Naive thymus-derived CD4-positive, alpha-beta T cell (primary cell): ENCODE data around the gene CACNA1C. TPM values are rescaled to one million over a fixed set of nuclear protein-coding genes. Genes with fewer than 3 reads are reported as not detected.

Source experiments
- ATAC-seq: fragments of 150-1000 bp; cut with Tn5 transposase; 2 replicates; pipeline ENCODE4 v1.10.0; 2021; ENCODE audit warnings: mild to moderate bottlenecking, moderate library complexity
- CTCF ChIA-PET: fragments of 350-600 bp; sonication (Branson Sonifier 250); formaldehyde crosslinking; loops from one replicate; lab custom pipeline; 2021; ENCODE audit warnings: antibody characterized with exemption; lab: Charles Lee
- POLR2A ChIA-PET: fragments of 350-600 bp; sonication (Branson Sonifier 250); formaldehyde crosslinking; loops from one replicate; lab custom pipeline; 2021; ENCODE audit warnings: antibody characterized with exemption, inconsistent platforms; lab: Charles Lee
- DNase-seq, 9 donors: peaks; one replicate each; pipeline versions ENCODE4 v3.0.0 to v3.0.0-alpha.2; 2020 to 2022; ENCODE audit warnings: mixed read lengths in 1 of 9
- H3K27ac ChIP-seq: one replicate; pipeline ENCODE4 v1.7.0; 2013; ENCODE audit warnings: mild to moderate bottlenecking, low read depth, low read length, moderate library complexity
- H3K27me3 ChIP-seq, 2 donors: one replicate each; pipeline ENCODE4 v1.7.0; 2013; ENCODE audit warnings: low read length in 2 of 2, mild to moderate bottlenecking in 2 of 2, moderate library complexity in 2 of 2; ENCODE audit not compliant: control insufficient read depth in 2 of 2, insufficient read depth in 2 of 2
- H3K36me3 ChIP-seq, 3 experiments: 1 replicate in 2 of 3; 2 replicates in 1 of 3; pipeline ENCODE4 v1.7.0; 2013; ENCODE audit warnings: low read length in 3 of 3, mild to moderate bottlenecking in 3 of 3, moderate library complexity in 1 of 3; ENCODE audit not compliant: insufficient read depth in 3 of 3, control insufficient read depth in 2 of 3
- H3K4me1 ChIP-seq, 2 donors: one replicate each; pipeline ENCODE4 v1.7.0; 2013; ENCODE audit warnings: low read length in 2 of 2, mild to moderate bottlenecking in 2 of 2, moderate library complexity in 1 of 2; ENCODE audit not compliant: control insufficient read depth in 2 of 2, insufficient read depth in 2 of 2
- H3K4me3 ChIP-seq: 2 replicates; pipeline ENCODE4 v1.7.0; 2013; ENCODE audit warnings: mild to moderate bottlenecking, low read length
- H3K9me3 ChIP-seq, 3 experiments: 1 replicate in 2 of 3; 2 replicates in 1 of 3; pipeline ENCODE4 v1.7.0; 2013; ENCODE audit warnings: low read length in 3 of 3; ENCODE audit not compliant: control insufficient read depth in 2 of 3
- H3K27ac Mint-ChIP-seq, 9 donors: one replicate each; pipeline ENCODE4 v1.8.0; 2020 to 2022; ENCODE audit warnings: mixed read lengths in 9 of 9, mild to moderate bottlenecking in 8 of 9, moderate library complexity in 5 of 9, inconsistent platforms in 2 of 9
- H3K27me3 Mint-ChIP-seq, 5 donors: one replicate each; pipeline ENCODE4 v1.8.0; 2021 to 2022; ENCODE audit warnings: mixed read lengths in 5 of 5, mild to moderate bottlenecking in 1 of 5
- H3K36me3 Mint-ChIP-seq, 5 donors: one replicate each; pipeline ENCODE4 v1.8.0; 2020 to 2022; ENCODE audit warnings: mixed read lengths in 5 of 5, mild to moderate bottlenecking in 3 of 5, inconsistent platforms in 1 of 5
- H3K4me1 Mint-ChIP-seq, 7 donors: one replicate each; pipeline ENCODE4 v1.8.0; 2020 to 2022; ENCODE audit warnings: mixed read lengths in 7 of 7, mild to moderate bottlenecking in 3 of 7, inconsistent platforms in 1 of 7
- H3K4me3 Mint-ChIP-seq, 10 donors: one replicate each; pipeline ENCODE4 v1.8.0; 2020 to 2022; ENCODE audit warnings: mild to moderate bottlenecking in 10 of 10, mixed read lengths in 10 of 10, moderate library complexity in 6 of 10, inconsistent platforms in 2 of 10
- H3K9me3 Mint-ChIP-seq, 11 donors: one replicate each; pipeline ENCODE4 v1.8.0; 2020 to 2022; ENCODE audit warnings: mixed read lengths in 11 of 11, mild to moderate bottlenecking in 4 of 11, inconsistent platforms in 1 of 11, moderate library complexity in 1 of 11
- intact Hi-C, 2 donors: fragments of 100-400 bp; cut with micrococcal nuclease; formaldehyde crosslinking; loops; one replicate each; pipeline ENCODE4 v1.15.1; 2023
- polyA plus RNA-seq, 2 donors: library from polyadenylated mRNA; unstranded; fragments of 300-500 nt; fragmentation: Illumina TruSeq; gene quantifications; one replicate each; pipeline ENCODE4 v1.2.3, GENCODE V29; 2021
- total RNA-seq, 6 experiments: library from RNA in 5 of 6; stranded (reverse) in 5 of 6; gene quantifications; 1 replicate in 5 of 6; 2 replicates in 1 of 6; pipeline ENCODE4 v1.2.3 and lab custom pipeline; 2021 to 2026

CACNA1C gene
- total and polyA plus RNA-seq, 7 experiments from 2014 or later = 0.04 to 0.48 (median 0.08) TPM

GRCh38 chr12:2111826-2112225 is 59.0 kb downstream of the CACNA1C start:
- H3K27me3 ChIP-seq = no peaks in the 10 kb centered on the region
- no peak for ATAC-seq

GRCh38 chr12:2112401-2112800 is 59.6 kb downstream of the CACNA1C start:
- no peaks in the 10 kb centered on the region for H3K9me3 Mint-ChIP-seq
- H3K4me1 Mint-ChIP-seq = no peaks in the 10 kb centered on the region

More at GRCh38 chr12:2111826-2112225, 59.0 kb downstream of the CACNA1C start:
- H3K36me3 ChIP-seq = no peaks in the 10 kb centered on the region
- H3K27ac ChIP-seq = no peak overlapping the region
- Mint-ChIP-seq H3K27me3 (no peaks in the 10 kb centered on the region), H3K36me3 (peaks cover 0 to 4% (median 0%) of the 10 kb centered on the region in 5 donors), H3K27ac (no peak overlapping the region), H3K4me3 (no peak overlapping the region), H3K4me1 (no peaks in the 10 kb centered on the region), H3K9me3 (no peaks in the 10 kb centered on the region)
- CTCF ChIA-PET = no interaction called here
- H3K4me1 ChIP-seq = no peaks in the 10 kb centered on the region
- no peak overlapping the region for H3K4me3 ChIP-seq
- intact Hi-C loops = no loop called here
- H3K9me3 ChIP-seq = no peaks in the 10 kb centered on the region
- DNase-seq = no peak
- POLR2A ChIA-PET = no interaction called here

GRCh38 chr12:2113119-2113912 is 60.5 kb downstream of the CACNA1C start:
- ATAC-seq (no peak), DNase-seq (no peak)
- CTCF ChIA-PET = no interaction called here
- no peak overlapping the region for H3K4me3 ChIP-seq
- intact Hi-C loops = no loop called here
- Mint-ChIP-seq H3K36me3 (peaks cover 0 to 4% (median 0%) of the 10 kb centered on the region in 5 donors), H3K4me1 (no peaks in the 10 kb centered on the region), H3K27me3 (peaks cover 0 to 5% (median 0%) of the 10 kb centered on the region in 5 donors), H3K27ac (no peak overlapping the region), H3K4me3 (no peak overlapping the region), H3K9me3 (no peaks in the 10 kb centered on the region)
- no peaks in the 10 kb centered on the region for H3K27me3 ChIP-seq
- no peaks in the 10 kb centered on the region for H3K9me3 ChIP-seq
- no peaks in the 10 kb centered on the region for H3K4me1 ChIP-seq
- no peak overlapping the region for H3K27ac ChIP-seq
- no peaks in the 10 kb centered on the region for H3K36me3 ChIP-seq
- POLR2A ChIA-PET = no interaction called here

More at GRCh38 chr12:2112401-2112800, 59.6 kb downstream of the CACNA1C start:
- POLR2A ChIA-PET = no interaction called here
- no peak overlapping the region for H3K4me3 Mint-ChIP-seq
- CTCF ChIA-PET = no interaction called here
- H3K4me1 ChIP-seq = no peaks in the 10 kb centered on the region
- no peaks in the 10 kb centered on the region for H3K9me3 ChIP-seq
- H3K27ac Mint-ChIP-seq = no peak overlapping the region
- no peaks in the 10 kb centered on the region for H3K27me3 Mint-ChIP-seq
- no peak for DNase-seq
- peaks cover 0 to 4% (median 0%) of the 10 kb centered on the region in 5 donors for H3K36me3 Mint-ChIP-seq
- no peak overlapping the region for H3K4me3 ChIP-seq
- no peaks in the 10 kb centered on the region for H3K27me3 ChIP-seq
- H3K27ac ChIP-seq = no peak overlapping the region
- intact Hi-C loops = no loop called here
- no peak for ATAC-seq
- H3K36me3 ChIP-seq = no peaks in the 10 kb centered on the region

- intact Hi-C loops = no loop called here
- no peaks in the 10 kb centered on the region for H3K4me1 ChIP-seq
- H3K4me1 Mint-ChIP-seq = no peaks in the 10 kb centered on the region
- H3K9me3 Mint-ChIP-seq = no peaks in the 10 kb centered on the region
- H3K36me3 Mint-ChIP-seq = peaks cover 0 to 4% (median 0%) of the 10 kb centered on the region in 5 donors
- DNase-seq = no peak
- CTCF ChIA-PET = no interaction called here
- peaks cover 0 to 5% (median 0%) of the 10 kb centered on the region in 5 donors for H3K27me3 Mint-ChIP-seq
- POLR2A ChIA-PET = no interaction called here
- H3K27ac ChIP-seq = no peak overlapping the region
- no peaks in the 10 kb centered on the region for H3K9me3 ChIP-seq
- H3K4me3 ChIP-seq = no peak overlapping the region
- H3K36me3 ChIP-seq = no peaks in the 10 kb centered on the region
- no peaks in the 10 kb centered on the region for H3K27me3 ChIP-seq
- H3K27ac Mint-ChIP-seq = no peak overlapping the region
- no peak overlapping the region for H3K4me3 Mint-ChIP-seq
- no peak for ATAC-seq
Measured at GRCh38 chr12:2114071-2114470, 61.3 kb downstream of the CACNA1C start.

GRCh38 chr12:2115101-2115845 is 62.5 kb downstream of the CACNA1C start:
- ATAC-seq (no peak), DNase-seq (no peak)
- Mint-ChIP-seq H3K36me3 (peaks cover 0 to 4% (median 0%) of the 10 kb centered on the region in 5 donors), H3K4me1 (no peaks in the 10 kb centered on the region), H3K4me3 (no peak overlapping the region), H3K9me3 (no peaks in the 10 kb centered on the region), H3K27me3 (peaks cover 0 to 5% (median 0%) of the 10 kb centered on the region in 5 donors), H3K27ac (no peak overlapping the region)
- ChIA-PET POLR2A (no interaction called here), CTCF (no interaction called here)
- no peak overlapping the region for H3K27ac ChIP-seq
- intact Hi-C loops = no loop called here
- no peak overlapping the region for H3K4me3 ChIP-seq
- H3K9me3 ChIP-seq = no peaks in the 10 kb centered on the region
- no peaks in the 10 kb centered on the region for H3K27me3 ChIP-seq
- no peaks in the 10 kb centered on the region for H3K36me3 ChIP-seq
- H3K4me1 ChIP-seq = no peaks in the 10 kb centered on the region

GRCh38 chr12:2117541-2117940 is 64.8 kb downstream of the CACNA1C start:
- H3K4me3 Mint-ChIP-seq = no peak overlapping the region

More at GRCh38 chr12:2117541-2117940, 64.8 kb downstream of the CACNA1C start:
- Histone ChIP-seq H3K4me1 (no peaks in the 10 kb centered on the region), H3K9me3 (no peaks in the 10 kb centered on the region), H3K4me3 (no peak overlapping the region), H3K27ac (no peak overlapping the region), H3K36me3 (no peaks in the 10 kb centered on the region), H3K27me3 (no peaks in the 10 kb centered on the region)
- no peak for ATAC-seq
- Mint-ChIP-seq H3K9me3 (no peaks in the 10 kb centered on the region), H3K27ac (no peak overlapping the region), H3K4me1 (peaks cover 0 to under 1% (median 0%) of the 10 kb centered on the region in 7 donors), H3K27me3 (peaks cover 0 to 5% (median 0%) of the 10 kb centered on the region in 5 donors), H3K36me3 (peaks cover 0 to 4% (median 0%) of the 10 kb centered on the region in 5 donors)
- ChIA-PET POLR2A (no interaction called here), CTCF (no interaction called here)
- intact Hi-C loops = no loop called here
- DNase-seq = no peak
